ENCODE measurements around the gene ERN1.

The ERN1 gene

GRCh38 chr17:63993368-63993985 is 136.5 kb downstream of the ERN1 start:
- no peak overlapping the region for H3K4me3 ChIP-seq (IDR thresholded peaks at IDR 0.05; ENCODE audit: insufficient read depth, low read depth, low read length)
- H4K20me1 ChIP-seq (ENCODE audit: insufficient read depth) = no peaks in the 10 kb centered on the region
- no peak overlapping the region for H2AFZ ChIP-seq (ENCODE audit: low read depth)
- TF ChIP-seq CTCF (conservative IDR thresholded peaks at IDR 0.05; ENCODE audit: low read depth, low read length) = no peak
- H3K27me3 ChIP-seq (ENCODE audit: insufficient read depth, low read depth) = peaks cover 27% of the 10 kb centered on the region
- no peaks in the 10 kb centered on the region for H3K36me3 ChIP-seq (ENCODE audit: insufficient read depth)
- no peak overlapping the region for H3K9ac ChIP-seq
- no peaks in the 10 kb centered on the region for H3K4me1 ChIP-seq (ENCODE audit: low read depth, poor library complexity, severe bottlenecking)
- H3K4me2 ChIP-seq = no peak overlapping the region
- no peak overlapping the region for H3K27ac ChIP-seq
- no peaks in the 10 kb centered on the region for H3K79me2 ChIP-seq (ENCODE audit: insufficient read depth, low read depth)

GRCh38 chr17:63991611-63992010 is 138.3 kb downstream of the ERN1 start:
- no peak for TF ChIP-seq CTCF (conservative IDR thresholded peaks at IDR 0.05; ENCODE audit: low read depth, low read length)
- no peaks in the 10 kb centered on the region for H4K20me1 ChIP-seq (ENCODE audit: insufficient read depth)
- H3K9ac ChIP-seq = no peak overlapping the region
- H2AFZ ChIP-seq (ENCODE audit: low read depth) = no peak overlapping the region
- H3K4me2 ChIP-seq = no peak overlapping the region
- H3K79me2 ChIP-seq (ENCODE audit: insufficient read depth, low read depth) = no peaks in the 10 kb centered on the region
- peaks cover 14% of the 10 kb centered on the region for H3K4me1 ChIP-seq (ENCODE audit: low read depth, poor library complexity, severe bottlenecking)
- H3K27me3 ChIP-seq (ENCODE audit: insufficient read depth, low read depth) = peaks cover 27% of the 10 kb centered on the region
- no peaks in the 10 kb centered on the region for H3K36me3 ChIP-seq (ENCODE audit: insufficient read depth)
- no peak overlapping the region for H3K4me3 ChIP-seq (IDR thresholded peaks at IDR 0.05; ENCODE audit: insufficient read depth, low read depth, low read length)
- H3K27ac ChIP-seq = no peak overlapping the region

GRCh38 chr17:63989622-63990345 is 140.2 kb downstream of the ERN1 start:
- H3K4me2 ChIP-seq = no peak overlapping the region

More at GRCh38 chr17:63989622-63990345, 140.2 kb downstream of the ERN1 start:
- no peak for TF ChIP-seq CTCF (conservative IDR thresholded peaks at IDR 0.05; ENCODE audit: low read depth, low read length)
- Histone ChIP-seq H3K27ac (no peak overlapping the region), H3K4me1 (ENCODE audit: low read depth, poor library complexity, severe bottlenecking) (peaks cover 16% of the 10 kb centered on the region), H3K4me3 (IDR thresholded peaks at IDR 0.05; ENCODE audit: insufficient read depth, low read depth, low read length) (no peak overlapping the region), H4K20me1 (ENCODE audit: insufficient read depth) (no peaks in the 10 kb centered on the region), H3K36me3 (ENCODE audit: insufficient read depth) (no peaks in the 10 kb centered on the region), H3K27me3 (ENCODE audit: insufficient read depth, low read depth) (peaks cover 27% of the 10 kb centered on the region), H2AFZ (ENCODE audit: low read depth) (no peak overlapping the region), H3K9ac (no peak overlapping the region), H3K79me2 (ENCODE audit: insufficient read depth, low read depth) (no peaks in the 10 kb centered on the region)
